T-cell (primary cell): Measurements from ENCODE around the gene FTH1. TPM values are rescaled to one million over a fixed set of nuclear protein-coding genes. Genes with fewer than 3 reads are reported as not detected.

ENCODE experiments used
- ATAC-seq, 4 experiments: fragments of 200-7000 bp in 3 of 4; fragments of 150-1000 bp in 1 of 4; cut with Tn5 transposase; replicated peaks in 1 of 4; 1 replicate in 3 of 4; 2 replicates in 1 of 4; pipeline ENCODE4 v1.10.0; 2021; ENCODE audit warnings: moderate library complexity in 3 of 4, mild to moderate bottlenecking in 2 of 4, moderate number of reproducible peaks in 1 of 4
- CTCF ChIA-PET, 2 donors: fragments of 300-600 bp; sonication (Branson Sonifier 250); formaldehyde crosslinking; loops; one replicate each; lab custom pipeline; 2022; ENCODE audit warnings: antibody characterized with exemption in 2 of 2; lab: Charles Lee
- POLR2A ChIA-PET, 2 donors: fragments of 300-600 bp; sonication (Branson Sonifier 250); formaldehyde crosslinking; loops; one replicate each; lab custom pipeline; 2022; ENCODE audit warnings: antibody characterized with exemption in 2 of 2; lab: Charles Lee
- DNase-seq, 35 experiments: peaks; one replicate each; pipeline versions ENCODE4 v3.0.0 to v3.0.0-alpha.2; 2013 to 2023
- H3K27ac ChIP-seq: one replicate; pipeline ENCODE4 v1.5.1; 2013; ENCODE audit warnings: low read length
- H3K27me3 ChIP-seq, 2 experiments: replicated peaks in 1 of 2; 1 replicate in 1 of 2; 2 replicates in 1 of 2; pipeline versions ENCODE4 v1.6.1 to v1.7.0; 2013; ENCODE audit warnings: low read length in 1 of 2, mixed read lengths in 1 of 2; ENCODE audit not compliant: control insufficient read depth in 2 of 2, insufficient read depth in 2 of 2; ENCODE audit errors: extremely low read depth in 1 of 2
- H3K36me3 ChIP-seq, 2 donors: 1 replicate in 1 of 2; 2 replicates in 1 of 2; pipeline versions ENCODE4 v1.6.1 to v1.7.0; 2013; ENCODE audit warnings: low read length in 1 of 2; ENCODE audit not compliant: control insufficient read depth in 2 of 2, insufficient read depth in 1 of 2; ENCODE audit errors: extremely low read depth in 1 of 2
- H3K4me1 ChIP-seq, 2 experiments: 1 replicate in 1 of 2; 2 replicates in 1 of 2; pipeline versions ENCODE4 v1.6.1 to v1.7.0; 2013; ENCODE audit warnings: low read length in 2 of 2, mixed read lengths in 1 of 2; ENCODE audit not compliant: insufficient read depth in 2 of 2, control insufficient read depth in 1 of 2; ENCODE audit errors: extremely low read depth in 1 of 2
- H3K4me3 ChIP-seq, 2 donors: 1 replicate in 1 of 2; 2 replicates in 1 of 2; pipeline versions ENCODE4 v1.5.1 to v1.7.0; 2013; ENCODE audit warnings: mild to moderate bottlenecking in 2 of 2, low read length in 1 of 2, moderate library complexity in 1 of 2; ENCODE audit not compliant: control insufficient read depth in 1 of 2; ENCODE audit errors: extremely low read depth in 1 of 2
- H3K9me3 ChIP-seq: 2 replicates; pipeline ENCODE4 v1.7.0; 2013
- H3K27ac Mint-ChIP-seq, 2 donors: one replicate each; pipeline ENCODE4 v1.8.0; 2020 to 2021; ENCODE audit warnings: mild to moderate bottlenecking in 2 of 2, mixed read lengths in 2 of 2
- H3K27me3 Mint-ChIP-seq, 2 donors: one replicate each; pipeline ENCODE4 v1.8.0; 2021 to 2022; ENCODE audit warnings: mixed read lengths in 2 of 2
- H3K36me3 Mint-ChIP-seq: one replicate; pipeline ENCODE4 v1.8.0; 2021; ENCODE audit warnings: mixed read lengths
- H3K4me1 Mint-ChIP-seq, 3 donors: one replicate each; pipeline ENCODE4 v1.8.0; 2020 to 2022; ENCODE audit warnings: mixed read lengths in 3 of 3, mild to moderate bottlenecking in 1 of 3
- H3K4me3 Mint-ChIP-seq, 3 donors: one replicate each; pipeline ENCODE4 v1.8.0; 2020 to 2022; ENCODE audit warnings: mild to moderate bottlenecking in 3 of 3, mixed read lengths in 3 of 3, moderate library complexity in 3 of 3
- H3K9me3 Mint-ChIP-seq, 3 donors: one replicate each; pipeline ENCODE4 v1.8.0; 2020 to 2022; ENCODE audit warnings: mixed read lengths in 3 of 3
- WGBS: methylation state at CpG from one replicate; pipeline ENCODE4 v1.1.5; 2013; ENCODE audit warnings: missing lambda C conversion rate; ENCODE audit not compliant: insufficient coverage; 5-methylcytosine and 5-hydroxymethylcytosine counted together
- total RNA-seq, 35 experiments: library from RNA in 6 of 35; stranded (reverse) in 6 of 35; fragments of 120-200 nt in 1 of 35; gene quantifications; one replicate each; pipeline versions ENCODE4 v1.2.1 to v1.2.4 and lab custom pipeline; 2013 to 2026

Gene FTH1
- total RNA-seq, 5 donors from 2014 or later (not counting 1 experiment from before 2014, with no cell fraction given): 575 to 1,574 (median 654) TPM

DNA sequence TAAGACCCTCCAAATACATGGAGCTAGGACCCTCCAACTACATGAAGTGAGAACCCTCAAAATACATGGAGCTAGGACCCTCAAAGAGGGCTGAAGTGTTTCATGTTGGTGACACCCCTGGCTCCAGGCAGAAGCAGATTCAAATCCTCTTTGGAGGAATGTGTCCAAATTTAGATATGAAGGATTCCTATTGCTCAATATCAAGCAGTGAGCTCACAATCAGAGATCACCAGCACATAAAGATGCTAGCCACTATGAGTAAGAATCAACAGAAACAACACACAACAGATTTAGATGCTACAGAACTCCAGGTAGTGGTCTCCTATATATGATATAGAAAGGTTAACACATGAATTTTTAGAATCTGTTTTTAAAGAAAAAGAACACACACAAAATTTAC, 38.8 kb downstream of the FTH1 start:
- Mint-ChIP-seq H3K4me3 (no peak overlapping the region), H3K27ac (no peak overlapping the region), H3K36me3 (peaks cover 5% of the 10 kb centered on the region), H3K27me3 (peaks cover 14 to 20% of the 10 kb centered on the region in 2 donors), H3K4me1 (no peaks in the 10 kb centered on the region), H3K9me3 (peaks cover 0 to 6% (median 6%) of the 10 kb centered on the region in 3 donors)
- Histone ChIP-seq H3K36me3 (no peaks in the 10 kb centered on the region), H3K4me1 (no peaks in the 10 kb centered on the region), H3K27me3 (peaks cover 0 to 9% of the 10 kb centered on the region in 2 experiments), H3K4me3 (no peak overlapping the region), H3K9me3 (no peaks in the 10 kb centered on the region), H3K27ac (no peak overlapping the region)
- no peak for ATAC-seq
- POLR2A ChIA-PET: no interaction called here
- CTCF ChIA-PET: interaction anchor here (1.4 kb wide), 2 partner anchors 153 kb away, joined by 5 to 6 read pairs; no protein-coding TSS in a partner anchor
- no peak for DNase-seq

DNA sequence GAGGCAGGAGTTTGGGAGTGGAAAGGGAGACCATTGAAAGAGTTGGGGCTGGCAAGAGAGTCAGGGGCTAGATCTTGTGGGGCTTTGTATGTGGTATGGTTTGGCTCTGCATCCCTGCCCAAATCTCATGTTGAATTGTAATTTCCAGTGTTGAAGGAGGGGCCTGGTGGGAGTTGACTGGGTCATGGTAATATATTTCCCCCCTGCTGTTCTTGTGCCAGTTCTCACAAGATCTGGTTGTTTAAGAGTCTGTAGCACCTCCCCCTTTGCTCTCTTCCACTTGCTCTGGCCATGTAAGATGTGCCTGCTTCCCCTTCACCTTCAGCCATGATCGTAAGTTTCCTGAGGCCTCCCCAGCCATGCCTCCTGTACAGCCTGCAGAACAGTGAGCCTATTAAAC, 39.9 kb downstream of the FTH1 start:
- Histone ChIP-seq H3K27me3 (peaks cover 0 to 17% of the 10 kb centered on the region in 2 experiments), H3K4me3 (no peak overlapping the region), H3K4me1 (no peaks in the 10 kb centered on the region), H3K36me3 (no peaks in the 10 kb centered on the region), H3K9me3 (no peaks in the 10 kb centered on the region), H3K27ac (no peak overlapping the region)
- peaks cover 10 to 16% of the 10 kb centered on the region in 2 donors for H3K27me3 Mint-ChIP-seq
- WGBS: no CpG with 5 or more reads among the region's 1 CpG
- ChIA-PET CTCF (interaction anchor here (0.6 to 1.4 kb wide), 2 partner anchors 82 to 154 kb away, joined by 4 to 6 read pairs; no protein-coding TSS in a partner anchor), POLR2A (no interaction called here)
- no peak overlapping the region for H3K27ac Mint-ChIP-seq
- H3K4me3 Mint-ChIP-seq: no peak overlapping the region
- ATAC-seq (no peak), DNase-seq (no peak)
- H3K4me1 Mint-ChIP-seq: no peaks in the 10 kb centered on the region
- no peaks in the 10 kb centered on the region for H3K9me3 Mint-ChIP-seq
- no peaks in the 10 kb centered on the region for H3K36me3 Mint-ChIP-seq

DNA sequence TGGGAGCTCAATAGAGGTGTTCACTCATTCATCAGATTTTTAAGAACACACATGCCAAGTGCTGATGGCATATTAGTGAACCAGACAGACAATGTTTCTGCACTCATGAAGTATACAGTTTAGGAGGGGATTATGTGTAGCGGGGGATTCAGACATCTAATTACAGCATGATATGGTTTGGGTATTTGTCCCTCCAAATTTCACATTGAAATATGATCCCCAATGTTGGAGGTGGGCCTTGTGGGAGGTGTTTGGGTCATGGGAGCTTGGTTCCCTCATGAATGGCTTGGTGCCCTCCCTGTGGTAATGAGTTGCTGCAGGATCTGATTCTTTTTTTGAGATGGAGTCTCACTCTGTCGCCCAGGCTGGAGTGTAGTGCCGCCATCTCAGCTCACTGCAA, 41.2 kb downstream of the FTH1 start:
- 84% methylated on average over 3 of the region's 3 CpGs for WGBS
- Histone ChIP-seq H3K36me3 (no peaks in the 10 kb centered on the region), H3K4me1 (no peaks in the 10 kb centered on the region), H3K9me3 (no peaks in the 10 kb centered on the region), H3K4me3 (no peak overlapping the region), H3K27ac (no peak overlapping the region), H3K27me3 (peaks cover 0 to 23% of the 10 kb centered on the region in 2 experiments)
- POLR2A ChIA-PET: no interaction called here
- ATAC-seq (no peak), DNase-seq (no peak)
- Mint-ChIP-seq H3K9me3 (no peaks in the 10 kb centered on the region), H3K27ac (no peak overlapping the region), H3K4me1 (no peaks in the 10 kb centered on the region), H3K27me3 (peaks cover 11 to 13% of the 10 kb centered on the region in 2 donors), H3K4me3 (no peak overlapping the region), H3K36me3 (no peaks in the 10 kb centered on the region)
- CTCF ChIA-PET: interaction anchor here in 1 of 2 donors (1.1 kb wide), 1 partner anchor 28 kb away, joined by 8 read pairs; no protein-coding TSS in a partner anchor

DNA sequence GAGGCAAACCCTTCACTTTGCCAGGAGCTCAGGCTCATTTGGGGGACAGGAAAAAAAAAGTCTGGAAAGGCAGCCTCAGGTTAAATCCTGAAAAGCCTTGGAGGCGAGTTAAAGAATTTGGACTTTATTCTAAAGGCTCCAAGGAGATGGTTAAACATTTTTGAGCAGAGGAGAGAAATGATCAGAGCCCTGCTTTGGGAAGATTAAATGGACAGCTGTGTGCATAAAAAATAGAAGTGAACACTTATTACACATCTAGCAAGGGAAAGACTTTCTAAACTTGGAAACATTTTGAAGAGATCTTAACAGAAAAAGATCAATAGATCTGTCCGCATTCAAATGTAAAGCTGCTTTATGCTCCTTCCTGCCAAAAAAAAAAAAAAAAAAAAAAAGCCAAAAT, 41.7 kb downstream of the FTH1 start:
- Histone ChIP-seq H3K9me3 (no peaks in the 10 kb centered on the region), H3K4me1 (no peaks in the 10 kb centered on the region), H3K27ac (no peak overlapping the region), H3K4me3 (no peak overlapping the region), H3K27me3 (peaks cover 0 to 28% of the 10 kb centered on the region in 2 experiments), H3K36me3 (no peaks in the 10 kb centered on the region)
- ChIA-PET POLR2A (no interaction called here), CTCF (interaction anchor here in 1 of 2 donors (1.1 to 1.3 kb wide), 2 partner anchors 21 to 27 kb away, joined by 5 to 8 read pairs; no protein-coding TSS in a partner anchor)
- H3K36me3 Mint-ChIP-seq: no peaks in the 10 kb centered on the region
- peaks cover 11 to 13% of the 10 kb centered on the region in 2 donors for H3K27me3 Mint-ChIP-seq
- ATAC-seq: no peak
- H3K4me1 Mint-ChIP-seq: no peaks in the 10 kb centered on the region
- H3K9me3 Mint-ChIP-seq: no peaks in the 10 kb centered on the region
- WGBS: no CpG with 5 or more reads among the region's 2 CpGs
- no peak overlapping the region for H3K27ac Mint-ChIP-seq
- DNase-seq: no peak
- H3K4me3 Mint-ChIP-seq: no peak overlapping the region

DNA sequence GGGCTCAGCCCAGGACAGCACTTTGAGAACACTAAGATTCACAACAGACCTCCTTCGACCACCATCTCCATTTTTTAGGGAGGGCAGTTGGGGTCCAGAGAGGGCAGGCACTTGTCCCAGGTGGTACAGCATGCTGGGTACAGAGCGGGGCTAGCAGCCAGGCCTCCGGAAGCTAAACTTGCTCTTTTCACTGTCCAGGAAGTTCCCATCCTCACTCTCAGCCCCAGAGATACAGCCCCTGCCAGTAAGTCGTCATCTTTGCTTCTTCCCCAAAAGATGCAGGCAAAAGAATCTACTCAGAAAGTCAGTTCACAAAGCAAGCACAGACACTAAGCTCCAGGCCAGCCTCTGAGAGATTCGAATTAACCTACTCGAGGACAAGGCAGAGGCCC, 43.4 kb downstream of the FTH1 start:
- H3K4me1 Mint-ChIP-seq: no peaks in the 10 kb centered on the region
- H3K27me3 Mint-ChIP-seq: peaks cover 24 to 25% of the 10 kb centered on the region in 2 donors
- Histone ChIP-seq H3K4me3 (no peak overlapping the region), H3K4me1 (no peaks in the 10 kb centered on the region), H3K27me3 (peaks cover 0 to 41% of the 10 kb centered on the region in 2 experiments), H3K27ac (no peak overlapping the region), H3K9me3 (no peaks in the 10 kb centered on the region), H3K36me3 (no peaks in the 10 kb centered on the region)
- no peaks in the 10 kb centered on the region for H3K36me3 Mint-ChIP-seq
- 80% methylated on average over 5 of the region's 6 CpGs for WGBS
- ATAC-seq: no peak
- H3K9me3 Mint-ChIP-seq: no peaks in the 10 kb centered on the region
- DNase-seq: no peak
- POLR2A ChIA-PET: no interaction called here
- CTCF ChIA-PET: interaction anchor here in 1 of 2 donors (1.3 kb wide), 1 partner anchor 23 kb away, joined by 5 read pairs; no protein-coding TSS in a partner anchor
- no peak overlapping the region for H3K4me3 Mint-ChIP-seq
- no peak overlapping the region for H3K27ac Mint-ChIP-seq

DNA sequence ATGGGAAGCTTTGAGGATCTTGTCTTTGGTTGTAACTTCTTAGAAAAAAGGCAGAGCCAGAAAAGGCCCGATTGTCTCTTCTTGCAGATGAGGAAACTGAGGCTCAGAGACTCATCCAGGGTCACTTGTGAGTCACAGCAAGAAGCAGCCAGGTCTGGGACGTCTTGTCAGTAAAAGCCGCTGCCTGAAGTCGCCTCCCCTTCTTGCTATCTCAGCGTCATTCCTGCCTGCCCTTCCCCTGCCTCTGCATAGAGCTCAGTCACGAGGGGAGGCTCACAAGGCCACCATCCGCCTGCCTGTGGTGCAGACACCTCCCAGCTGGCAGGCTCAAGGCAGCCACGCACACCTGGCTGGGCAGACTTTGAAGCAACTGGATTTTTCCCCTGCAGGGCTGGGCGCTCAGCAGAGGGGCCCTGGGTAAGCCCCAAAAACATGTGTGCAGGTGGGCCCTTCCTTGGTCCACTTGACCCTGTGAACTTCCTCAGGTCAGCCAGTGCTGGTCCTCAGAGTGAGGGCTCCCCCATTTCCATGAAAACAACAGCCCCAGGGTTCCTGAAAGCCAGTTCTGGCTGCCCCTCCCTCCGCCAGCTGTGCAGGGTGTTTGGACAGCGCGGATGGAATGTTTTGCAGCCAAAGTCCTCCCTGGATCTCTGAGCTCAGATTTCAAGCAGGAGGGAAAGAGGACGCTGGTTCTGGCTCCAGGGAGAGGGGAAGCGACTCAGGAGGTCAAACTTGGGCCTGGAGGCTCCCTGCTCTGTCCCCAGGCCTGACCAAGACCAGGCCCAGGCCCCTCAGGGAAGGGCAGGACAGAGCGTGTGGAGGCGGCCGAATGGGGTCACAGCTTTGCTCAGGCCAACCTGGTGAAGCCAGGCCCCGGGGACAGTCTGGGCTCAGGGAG, 44.0 kb downstream of the FTH1 start:
- H3K9me3 Mint-ChIP-seq: no peaks in the 10 kb centered on the region
- Histone ChIP-seq H3K9me3 (no peaks in the 10 kb centered on the region), H3K4me1 (no peaks in the 10 kb centered on the region), H3K36me3 (no peaks in the 10 kb centered on the region), H3K4me3 (no peak overlapping the region), H3K27ac (no peak overlapping the region), H3K27me3 (peaks cover 0 to 47% of the 10 kb centered on the region in 2 experiments)
- POLR2A ChIA-PET: interaction anchor here in 1 of 2 donors (0.6 kb wide), 1 partner anchor 9 kb away, joined by 5 read pairs; no protein-coding TSS in a partner anchor
- WGBS: 51% methylated on average over 14 of the region's 18 CpGs
- peaks cover 0 to 2% (median under 1%) of the 10 kb centered on the region in 3 donors for H3K4me1 Mint-ChIP-seq
- H3K4me3 Mint-ChIP-seq: no peak overlapping the region
- ATAC-seq: no peak
- peak in 1 of 35 experiments; percentile 4 for DNase-seq
- H3K27me3 Mint-ChIP-seq: peaks cover 30 to 31% of the 10 kb centered on the region in 2 donors
- no peak overlapping the region for H3K27ac Mint-ChIP-seq
- CTCF ChIA-PET: no interaction called here
- H3K36me3 Mint-ChIP-seq: no peaks in the 10 kb centered on the region
